ENCODE data around the gene PCDH9.

The PCDH9 gene

GRCh38 chr13:67138970-67139369 is 91.2 kb downstream of the PCDH9 start:
- no peak for DNase-seq (ENCODE audit: low read depth)
- no peak overlapping the region for H3K4me3 ChIP-seq (ENCODE audit: low read length)
- no peak overlapping the region for H3K9ac ChIP-seq (ENCODE audit: low read length)
- no peaks in the 10 kb centered on the region for H3K36me3 ChIP-seq (ENCODE audit: control insufficient read depth, insufficient read depth, low read length, severe bottlenecking)
- no peaks in the 10 kb centered on the region for H3K27me3 ChIP-seq (replicated peaks; ENCODE audit: control insufficient read depth, insufficient read depth, low read length)
- peaks cover 24% of the 10 kb centered on the region for H3K4me1 ChIP-seq (ENCODE audit: control insufficient read depth, insufficient read depth, low read length)
- H3K9me3 ChIP-seq (ENCODE audit: control insufficient read depth, low read length), result no peaks in the 10 kb centered on the region

DNA sequence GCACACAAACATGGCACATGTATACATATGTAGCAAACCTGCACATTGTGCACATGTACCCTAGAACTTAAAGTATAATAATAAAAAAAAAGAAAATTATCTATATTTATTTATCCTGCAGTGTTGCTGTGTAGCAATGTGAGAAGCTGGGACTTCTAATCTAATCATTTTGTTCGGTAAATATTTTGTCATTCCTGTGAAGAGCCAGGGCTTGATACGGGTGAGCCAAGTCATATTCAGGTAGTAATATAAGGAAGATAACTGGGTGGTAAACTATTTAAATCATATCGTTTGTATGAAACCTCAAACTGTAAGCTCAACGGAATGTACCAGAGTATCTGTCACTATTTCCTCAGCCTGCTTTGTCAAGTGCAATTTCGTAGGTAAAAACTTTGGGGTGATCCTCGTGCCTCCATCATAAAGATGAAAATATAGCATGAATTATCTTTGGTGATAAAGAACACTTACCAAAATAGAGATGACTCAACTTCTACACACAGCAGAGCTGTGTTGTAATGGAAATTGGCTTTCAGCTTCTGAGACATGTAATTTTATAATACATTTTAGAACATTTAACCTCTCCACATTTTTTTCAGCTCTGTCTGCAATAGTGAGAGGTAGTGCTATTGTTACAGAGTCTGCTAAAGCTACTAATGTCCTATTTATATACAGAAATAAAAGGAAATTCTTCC is 92.9 kb downstream of the PCDH9 start:
- Histone ChIP-seq H3K9ac (ENCODE audit: low read length) (no peak overlapping the region), H3K4me1 (ENCODE audit: control insufficient read depth, insufficient read depth, low read length) (peaks cover 30% of the 10 kb centered on the region), H3K9me3 (ENCODE audit: control insufficient read depth, low read length) (no peaks in the 10 kb centered on the region), H3K36me3 (ENCODE audit: control insufficient read depth, insufficient read depth, low read length, severe bottlenecking) (no peaks in the 10 kb centered on the region), H3K4me3 (ENCODE audit: low read length) (no peak overlapping the region), H3K27me3 (replicated peaks; ENCODE audit: control insufficient read depth, insufficient read depth, low read length) (no peaks in the 10 kb centered on the region)
- peak; percentile 60 for DNase-seq (ENCODE audit: low read depth)

GRCh38 chr13:67136157-67136556 is 94.0 kb downstream of the PCDH9 start:
- Histone ChIP-seq H3K9me3 (ENCODE audit: control insufficient read depth, low read length) (no peaks in the 10 kb centered on the region), H3K27me3 (replicated peaks; ENCODE audit: control insufficient read depth, insufficient read depth, low read length) (no peaks in the 10 kb centered on the region), H3K36me3 (ENCODE audit: control insufficient read depth, insufficient read depth, low read length, severe bottlenecking) (no peaks in the 10 kb centered on the region), H3K4me1 (ENCODE audit: control insufficient read depth, insufficient read depth, low read length) (peaks cover 30% of the 10 kb centered on the region), H3K4me3 (ENCODE audit: low read length) (no peak overlapping the region), H3K9ac (ENCODE audit: low read length) (no peak overlapping the region)
- DNase-seq (ENCODE audit: low read depth), result no peak

- Histone ChIP-seq H3K9me3 (ENCODE audit: control insufficient read depth, low read length) (no peaks in the 10 kb centered on the region), H3K27me3 (replicated peaks; ENCODE audit: control insufficient read depth, insufficient read depth, low read length) (no peaks in the 10 kb centered on the region), H3K36me3 (ENCODE audit: control insufficient read depth, insufficient read depth, low read length, severe bottlenecking) (no peaks in the 10 kb centered on the region), H3K9ac (ENCODE audit: low read length) (no peak overlapping the region), H3K4me3 (ENCODE audit: low read length) (no peak overlapping the region), H3K4me1 (ENCODE audit: control insufficient read depth, insufficient read depth, low read length) (peaks cover 30% of the 10 kb centered on the region)
- DNase-seq (ENCODE audit: low read depth), result no peak
Observed at GRCh38 chr13:67135356-67135755, 94.8 kb downstream of the PCDH9 start.

DNA sequence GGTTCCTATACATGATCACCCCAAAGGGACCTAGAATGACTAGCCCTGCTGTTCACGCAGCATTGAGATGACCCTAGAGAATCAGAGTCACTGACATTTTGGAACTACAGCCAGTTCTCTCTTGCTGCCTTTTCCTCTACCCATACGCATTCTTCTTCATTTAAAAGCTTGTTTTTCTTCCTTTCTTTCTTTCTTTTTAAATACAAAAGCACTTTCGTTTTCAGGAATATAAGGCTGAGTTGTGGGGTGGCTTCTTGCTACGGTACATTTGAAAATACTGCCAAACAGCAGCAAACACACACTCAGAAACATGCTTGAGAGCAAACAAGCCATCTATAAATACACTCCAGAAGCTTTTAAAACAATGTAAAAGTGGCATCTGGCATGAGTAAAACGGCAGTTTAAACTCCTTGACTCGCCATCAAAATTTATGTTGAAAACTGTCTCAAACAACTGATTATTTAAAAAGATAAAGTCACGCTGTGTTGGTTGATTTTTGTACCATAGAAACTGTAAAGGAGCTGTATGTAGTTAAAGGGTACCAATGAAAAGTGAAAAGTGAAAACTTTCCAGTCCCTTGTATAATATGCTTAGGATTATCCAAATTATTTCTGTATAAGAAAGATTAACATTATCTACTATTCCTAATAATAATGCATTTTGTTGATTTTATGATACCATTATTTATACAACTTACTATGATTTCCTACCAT is 95.6 kb downstream of the PCDH9 start:
- H3K9ac ChIP-seq (ENCODE audit: low read length), result peak overlapping the region; percentile 81
- peaks cover 30% of the 10 kb centered on the region for H3K4me1 ChIP-seq (ENCODE audit: control insufficient read depth, insufficient read depth, low read length)
- DNase-seq (ENCODE audit: low read depth), result peak; percentile 45
- H3K27me3 ChIP-seq (replicated peaks; ENCODE audit: control insufficient read depth, insufficient read depth, low read length), result no peaks in the 10 kb centered on the region
- no peaks in the 10 kb centered on the region for H3K9me3 ChIP-seq (ENCODE audit: control insufficient read depth, low read length)
- H3K4me3 ChIP-seq (ENCODE audit: low read length), result peak overlapping the region; percentile 83
- no peaks in the 10 kb centered on the region for H3K36me3 ChIP-seq (ENCODE audit: control insufficient read depth, insufficient read depth, low read length, severe bottlenecking)

- Histone ChIP-seq H3K36me3 (ENCODE audit: control insufficient read depth, insufficient read depth, low read length, severe bottlenecking) (no peaks in the 10 kb centered on the region), H3K27me3 (replicated peaks; ENCODE audit: control insufficient read depth, insufficient read depth, low read length) (no peaks in the 10 kb centered on the region), H3K9me3 (ENCODE audit: control insufficient read depth, low read length) (no peaks in the 10 kb centered on the region), H3K4me1 (ENCODE audit: control insufficient read depth, insufficient read depth, low read length) (peaks cover 25% of the 10 kb centered on the region), H3K4me3 (ENCODE audit: low read length) (no peak overlapping the region), H3K9ac (ENCODE audit: low read length) (no peak overlapping the region)
- no peak for DNase-seq (ENCODE audit: low read depth)
Observed at GRCh38 chr13:67133476-67133875, 96.7 kb downstream of the PCDH9 start.

- no peaks in the 10 kb centered on the region for H3K36me3 ChIP-seq (ENCODE audit: control insufficient read depth, insufficient read depth, low read length, severe bottlenecking)
- no peaks in the 10 kb centered on the region for H3K9me3 ChIP-seq (ENCODE audit: control insufficient read depth, low read length)
- H3K9ac ChIP-seq (ENCODE audit: low read length), result no peak overlapping the region
- no peaks in the 10 kb centered on the region for H3K27me3 ChIP-seq (replicated peaks; ENCODE audit: control insufficient read depth, insufficient read depth, low read length)
- H3K4me1 ChIP-seq (ENCODE audit: control insufficient read depth, insufficient read depth, low read length), result peaks cover 16% of the 10 kb centered on the region
- no peak overlapping the region for H3K4me3 ChIP-seq (ENCODE audit: low read length)
- no peak for DNase-seq (ENCODE audit: low read depth)
Observed at GRCh38 chr13:67131393-67131792, 98.7 kb downstream of the PCDH9 start.

DNA sequence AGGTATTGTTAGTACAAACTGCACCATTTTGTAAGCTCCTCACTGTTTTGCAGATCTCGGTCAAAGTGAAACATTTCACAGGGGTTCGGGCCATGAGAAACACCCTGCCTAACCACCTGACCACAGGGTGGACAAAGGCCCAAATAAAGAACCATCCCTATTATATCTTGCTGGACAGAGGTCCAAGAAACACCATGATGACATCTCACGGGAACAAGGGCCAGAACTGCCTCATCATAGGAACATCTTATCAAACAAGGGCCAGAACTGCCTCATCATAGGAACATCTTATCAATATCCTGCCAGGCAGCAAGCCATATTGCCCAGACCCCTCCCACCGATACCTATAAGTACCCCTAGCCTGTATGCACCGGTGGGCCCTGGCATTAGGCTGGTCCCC is 99.7 kb downstream of the PCDH9 start:
- Histone ChIP-seq H3K9ac (ENCODE audit: low read length) (no peak overlapping the region), H3K27me3 (replicated peaks; ENCODE audit: control insufficient read depth, insufficient read depth, low read length) (no peaks in the 10 kb centered on the region), H3K36me3 (ENCODE audit: control insufficient read depth, insufficient read depth, low read length, severe bottlenecking) (no peaks in the 10 kb centered on the region), H3K4me1 (ENCODE audit: control insufficient read depth, insufficient read depth, low read length) (peaks cover 16% of the 10 kb centered on the region), H3K4me3 (ENCODE audit: low read length) (no peak overlapping the region), H3K9me3 (ENCODE audit: control insufficient read depth, low read length) (no peaks in the 10 kb centered on the region)
- DNase-seq (ENCODE audit: low read depth), result no peak

DNA sequence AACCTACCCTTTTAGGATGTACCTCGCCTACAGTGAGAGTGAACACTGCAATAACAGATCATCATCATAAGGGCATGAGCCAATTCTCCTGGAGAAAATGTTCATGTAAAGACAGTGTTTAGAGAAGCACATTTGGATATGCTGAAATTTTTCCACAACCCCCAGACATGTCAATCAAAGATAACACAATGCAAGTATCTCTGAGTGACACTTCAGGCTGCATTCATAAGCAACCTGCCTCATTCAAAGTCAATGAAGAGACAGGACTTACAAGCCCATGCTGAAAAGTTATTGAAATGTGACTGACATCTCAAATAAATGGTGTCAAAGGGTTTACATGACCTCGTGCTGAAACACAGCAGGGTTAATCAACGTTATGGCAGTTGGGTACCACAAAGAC is 102.0 kb downstream of the PCDH9 start:
- Histone ChIP-seq H3K9me3 (ENCODE audit: control insufficient read depth, low read length) (no peaks in the 10 kb centered on the region), H3K9ac (ENCODE audit: low read length) (no peak overlapping the region), H3K36me3 (ENCODE audit: control insufficient read depth, insufficient read depth, low read length, severe bottlenecking) (no peaks in the 10 kb centered on the region), H3K4me3 (ENCODE audit: low read length) (no peak overlapping the region), H3K27me3 (replicated peaks; ENCODE audit: control insufficient read depth, insufficient read depth, low read length) (no peaks in the 10 kb centered on the region), H3K4me1 (ENCODE audit: control insufficient read depth, insufficient read depth, low read length) (no peaks in the 10 kb centered on the region)
- no peak for DNase-seq (ENCODE audit: low read depth)

DNA sequence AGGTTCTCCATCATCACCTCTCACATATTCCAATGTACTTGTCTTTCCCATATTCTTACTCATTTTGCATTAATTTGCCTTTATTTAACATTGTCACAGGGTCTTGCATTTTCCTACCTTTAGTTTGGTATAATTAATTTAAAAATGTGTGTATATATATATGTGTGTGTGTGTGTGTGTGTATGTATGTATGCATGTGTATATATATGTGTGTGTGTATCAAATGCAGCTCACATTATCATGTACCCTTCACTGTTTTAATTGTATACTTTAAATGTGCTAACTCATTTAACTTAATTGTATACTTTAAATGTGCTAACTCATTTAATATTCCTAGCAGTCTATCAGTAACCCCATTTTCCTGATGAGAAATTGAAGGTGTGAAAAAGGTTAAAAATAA is 104.5 kb downstream of the PCDH9 start:
- Histone ChIP-seq H3K36me3 (ENCODE audit: control insufficient read depth, insufficient read depth, low read length, severe bottlenecking) (no peaks in the 10 kb centered on the region), H3K4me1 (ENCODE audit: control insufficient read depth, insufficient read depth, low read length) (peaks cover 11% of the 10 kb centered on the region), H3K27me3 (replicated peaks; ENCODE audit: control insufficient read depth, insufficient read depth, low read length) (no peaks in the 10 kb centered on the region), H3K9me3 (ENCODE audit: control insufficient read depth, low read length) (no peaks in the 10 kb centered on the region), H3K9ac (ENCODE audit: low read length) (no peak overlapping the region), H3K4me3 (ENCODE audit: low read length) (no peak overlapping the region)
- no peak for DNase-seq (ENCODE audit: low read depth)

DNA sequence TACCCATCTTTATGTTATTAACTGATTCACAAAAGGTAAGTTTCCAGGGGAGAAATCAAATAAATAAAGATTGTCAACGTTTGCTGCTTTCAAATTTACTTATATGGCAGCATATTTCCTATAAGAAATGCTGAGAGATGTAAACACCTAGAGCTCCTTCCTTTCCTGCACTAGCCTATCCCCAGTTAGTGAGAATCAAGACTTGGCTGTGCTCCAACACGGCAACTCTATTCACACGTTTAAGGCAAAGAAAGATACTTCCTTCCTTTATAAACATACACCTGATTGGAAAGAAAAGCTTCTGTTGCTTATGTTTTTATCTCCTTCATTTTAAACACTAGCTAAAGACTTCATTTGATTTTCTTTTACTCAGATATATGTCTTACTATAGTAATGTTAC is 107.0 kb downstream of the PCDH9 start:
- H3K9me3 ChIP-seq (ENCODE audit: control insufficient read depth, low read length), result no peaks in the 10 kb centered on the region
- H3K9ac ChIP-seq (ENCODE audit: low read length), result no peak overlapping the region
- no peaks in the 10 kb centered on the region for H3K27me3 ChIP-seq (replicated peaks; ENCODE audit: control insufficient read depth, insufficient read depth, low read length)
- peaks cover 25% of the 10 kb centered on the region for H3K4me1 ChIP-seq (ENCODE audit: control insufficient read depth, insufficient read depth, low read length)
- no peaks in the 10 kb centered on the region for H3K36me3 ChIP-seq (ENCODE audit: control insufficient read depth, insufficient read depth, low read length, severe bottlenecking)
- DNase-seq (ENCODE audit: low read depth), result no peak
- no peak overlapping the region for H3K4me3 ChIP-seq (ENCODE audit: low read length)
